Measurements from ENCODE around the gene FNDC8. TPM values are rescaled to one million over a fixed set of nuclear protein-coding genes. Genes with fewer than 3 reads are reported as not detected.

FNDC8 gene
- total and polyA plus RNA-seq, 11 donors = not detected

- no peak overlapping the region for H3K4me3 ChIP-seq
- peaks cover 0 to 49% (median 15%) of the 10 kb centered on the region in 12 donors for H3K4me1 ChIP-seq
- no peak overlapping the region for H3K27ac ChIP-seq
- TF ChIP-seq, protein P1, sequence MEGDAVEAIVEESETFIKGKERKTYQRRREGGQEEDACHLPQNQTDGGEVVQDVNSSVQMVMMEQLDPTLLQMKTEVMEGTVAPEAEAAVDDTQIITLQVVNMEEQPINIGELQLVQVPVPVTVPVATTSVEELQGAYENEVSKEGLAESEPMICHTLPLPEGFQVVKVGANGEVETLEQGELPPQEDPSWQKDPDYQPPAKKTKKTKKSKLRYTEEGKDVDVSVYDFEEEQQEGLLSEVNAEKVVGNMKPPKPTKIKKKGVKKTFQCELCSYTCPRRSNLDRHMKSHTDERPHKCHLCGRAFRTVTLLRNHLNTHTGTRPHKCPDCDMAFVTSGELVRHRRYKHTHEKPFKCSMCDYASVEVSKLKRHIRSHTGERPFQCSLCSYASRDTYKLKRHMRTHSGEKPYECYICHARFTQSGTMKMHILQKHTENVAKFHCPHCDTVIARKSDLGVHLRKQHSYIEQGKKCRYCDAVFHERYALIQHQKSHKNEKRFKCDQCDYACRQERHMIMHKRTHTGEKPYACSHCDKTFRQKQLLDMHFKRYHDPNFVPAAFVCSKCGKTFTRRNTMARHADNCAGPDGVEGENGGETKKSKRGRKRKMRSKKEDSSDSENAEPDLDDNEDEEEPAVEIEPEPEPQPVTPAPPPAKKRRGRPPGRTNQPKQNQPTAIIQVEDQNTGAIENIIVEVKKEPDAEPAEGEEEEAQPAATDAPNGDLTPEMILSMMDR (IDR thresholded peaks at IDR 0.05) = no peak
- no peak for TF ChIP-seq POLR2A (IDR thresholded peaks at IDR 0.05)
- no peaks in the 10 kb centered on the region for H3K27me3 ChIP-seq
- 81 to 95% (median 92%) methylated on average over 2 of the region's 2 CpGs for whole genome bisulfite sequencing, 4 donors
- DNase-seq (no peak), ATAC-seq (no peak)
- H3K9me3 ChIP-seq = no peaks in the 10 kb centered on the region
- H3K36me3 ChIP-seq = no peaks in the 10 kb centered on the region
- intact Hi-C loops (cut with DNase I) = loop anchor here in 5 of 10 donors (5.0 to 10.0 kb wide), 3 partner anchors 88 to 103 kb away; partner anchors contain the start of gene LIG3 (in 4 of the 5)
Observed at GRCh38 chr17:35084987-35085386, 36.4 kb upstream of the FNDC8 start.

DNA sequence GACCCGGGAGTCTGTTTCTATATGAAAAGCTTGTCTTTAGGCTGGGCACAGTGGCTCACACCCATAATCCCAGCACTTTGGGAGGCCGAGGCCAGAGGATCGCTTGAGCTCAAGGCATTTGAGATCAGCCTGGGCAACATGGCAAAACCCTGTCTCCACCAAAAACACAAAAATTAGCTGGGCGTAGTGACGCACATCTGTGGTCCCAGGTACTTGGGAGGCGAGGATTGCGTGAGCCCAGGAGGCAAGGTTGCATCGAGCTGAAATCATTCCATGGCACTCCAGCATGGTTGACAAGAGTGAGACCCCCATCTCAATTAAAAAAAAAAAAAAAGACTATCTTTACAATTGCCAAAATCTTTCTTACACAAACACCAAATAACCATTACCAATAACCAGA lies 35.3 kb upstream of the FNDC8 start:
- no peak overlapping the region for H3K27ac ChIP-seq
- TF ChIP-seq POLR2A (IDR thresholded peaks at IDR 0.05) = no peak
- TF ChIP-seq, protein P1 (IDR thresholded peaks at IDR 0.05) = no peak

DNA sequence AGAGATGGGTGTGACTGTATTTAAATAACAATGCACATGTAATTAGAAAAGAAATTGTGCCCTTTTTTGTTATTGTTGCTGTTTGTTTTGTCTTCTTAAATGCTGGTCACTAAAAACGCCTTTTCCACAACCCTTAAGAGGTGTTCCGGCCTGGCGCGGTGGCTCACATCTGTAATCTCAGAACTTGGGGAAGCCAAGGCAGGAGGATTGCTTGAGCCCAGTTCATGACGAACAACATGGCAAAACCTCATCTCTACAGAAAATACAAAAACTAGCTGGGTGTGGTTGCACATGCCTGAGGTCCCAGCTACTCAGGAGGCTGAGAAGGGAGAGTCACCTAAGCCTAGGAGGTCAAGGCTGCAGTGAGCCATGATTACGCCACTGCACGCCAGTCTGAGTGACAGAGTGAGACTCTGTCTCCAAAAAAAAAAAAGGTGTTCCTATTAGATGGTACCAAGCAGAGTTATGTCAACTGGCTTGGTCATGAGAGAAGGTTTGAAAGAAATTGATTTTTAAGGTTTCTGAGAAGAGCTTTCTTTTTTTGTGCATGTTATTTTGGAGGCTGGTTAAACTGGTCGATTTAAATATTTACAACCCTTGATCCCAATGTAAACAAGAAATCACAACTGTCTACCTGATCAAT lies 34.4 kb upstream of the FNDC8 start:
- Histone ChIP-seq H3K36me3 (no peaks in the 10 kb centered on the region), H3K9me3 (no peaks in the 10 kb centered on the region), H3K27me3 (no peaks in the 10 kb centered on the region), H3K27ac (no peak overlapping the region), H3K4me3 (peak overlapping the region in 3 of 12 donors; percentile 84 to 96 (median 93)), H3K4me1 (peaks cover 0 to 32% (median 13%) of the 10 kb centered on the region in 12 donors)
- DNase-seq (no peak), ATAC-seq (no peak)
- no peak for TF ChIP-seq POLR2A (IDR thresholded peaks at IDR 0.05)
- TF ChIP-seq, protein P1 (IDR thresholded peaks at IDR 0.05) = no peak
- intact Hi-C loops (cut with DNase I) = loop anchor here in 5 of 10 donors (5.0 to 10.0 kb wide), 3 partner anchors 90 to 105 kb away; partner anchors contain the start of gene LIG3 (in 4 of the 5)
- 95 to 97% (median 96%) methylated on average over 8 of the region's 8 CpGs for WGBS, 4 donors

More for the DNA sequence above, 35.3 kb upstream of the FNDC8 start:
- Histone ChIP-seq H3K4me3 (no peak overlapping the region), H3K27me3 (no peaks in the 10 kb centered on the region), H3K4me1 (peaks cover 0 to 41% (median 15%) of the 10 kb centered on the region in 12 donors), H3K9me3 (no peaks in the 10 kb centered on the region), H3K36me3 (no peaks in the 10 kb centered on the region)
- no peak for DNase-seq
- intact Hi-C loops (cut with DNase I) = loop anchor here in 5 of 10 donors (5.0 to 10.0 kb wide), 3 partner anchors 89 to 104 kb away; partner anchors contain the start of gene LIG3 (in 4 of the 5)
- WGBS, 4 donors = 97 to 99% (median 97%) methylated on average over 8 of the region's 8 CpGs
- no peak for ATAC-seq

DNA sequence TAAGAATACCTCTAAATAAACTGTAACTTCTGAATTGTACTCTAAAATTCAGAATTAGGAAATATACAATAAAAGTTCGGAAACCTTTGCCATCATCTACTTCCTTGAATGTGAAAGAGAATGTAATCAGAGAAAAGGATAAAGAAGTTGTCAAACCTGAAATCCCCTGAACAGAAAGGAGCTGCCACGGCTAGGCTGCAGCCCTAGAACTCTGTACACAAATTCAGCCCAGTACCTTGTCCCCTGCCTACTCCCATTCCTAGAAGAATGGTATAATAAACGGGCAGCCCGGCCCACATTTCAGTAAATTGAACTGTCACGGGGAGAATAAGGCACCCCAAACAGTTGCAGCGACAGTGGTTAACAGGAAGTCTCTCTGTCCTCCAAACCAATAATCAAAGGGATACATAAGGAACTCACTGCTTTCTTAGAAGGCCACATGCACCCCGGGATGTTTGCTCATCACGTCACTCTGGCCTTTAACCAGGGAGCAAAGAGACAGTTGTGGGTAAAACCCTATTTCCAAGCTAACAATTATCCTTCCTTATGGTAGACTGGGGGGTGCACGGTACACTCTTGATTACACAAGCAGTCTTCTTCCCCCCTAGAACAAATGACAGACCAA lies 33.6 kb upstream of the FNDC8 start:
- Histone ChIP-seq H3K4me1 (peaks cover 0 to 24% (median 10%) of the 10 kb centered on the region in 12 donors), H3K9me3 (no peaks in the 10 kb centered on the region), H3K27ac (peak overlapping the region in 11 of 12 donors; percentile 70 to 95 (median 84)), H3K4me3 (peak overlapping the region; percentile 57 to 99 (median 92)), H3K36me3 (no peaks in the 10 kb centered on the region), H3K27me3 (no peaks in the 10 kb centered on the region)
- TF ChIP-seq, protein P1 (IDR thresholded peaks at IDR 0.05) = no peak
- TF ChIP-seq POLR2A (IDR thresholded peaks at IDR 0.05) = no peak
- peak in 1 of 4 donors; percentile 1 for ATAC-seq
- 33 to 47% (median 42%) methylated on average over 9 of the region's 9 CpGs for WGBS, 4 donors
- no peak for DNase-seq
- intact Hi-C loops (cut with DNase I) = loop anchor here in 5 of 10 donors (2.0 to 10.0 kb wide), 6 partner anchors 31 to 106 kb away; partner anchors contain the start of genes LIG3 (in 4 of the 5) and RAD51D (in 1 of the 5)

All from heart left ventricle (tissue), 16 donors.